ENCODE measurements around the gene OVOL1. TPM values are rescaled to one million over a fixed set of nuclear protein-coding genes. Genes with fewer than 3 reads are reported as not detected.

OVOL1 gene
- total and polyA plus RNA-seq, 2 donors (not counting 1 experiment from before 2014, with no cell fraction given), result 0.15 to 0.66 TPM

DNA sequence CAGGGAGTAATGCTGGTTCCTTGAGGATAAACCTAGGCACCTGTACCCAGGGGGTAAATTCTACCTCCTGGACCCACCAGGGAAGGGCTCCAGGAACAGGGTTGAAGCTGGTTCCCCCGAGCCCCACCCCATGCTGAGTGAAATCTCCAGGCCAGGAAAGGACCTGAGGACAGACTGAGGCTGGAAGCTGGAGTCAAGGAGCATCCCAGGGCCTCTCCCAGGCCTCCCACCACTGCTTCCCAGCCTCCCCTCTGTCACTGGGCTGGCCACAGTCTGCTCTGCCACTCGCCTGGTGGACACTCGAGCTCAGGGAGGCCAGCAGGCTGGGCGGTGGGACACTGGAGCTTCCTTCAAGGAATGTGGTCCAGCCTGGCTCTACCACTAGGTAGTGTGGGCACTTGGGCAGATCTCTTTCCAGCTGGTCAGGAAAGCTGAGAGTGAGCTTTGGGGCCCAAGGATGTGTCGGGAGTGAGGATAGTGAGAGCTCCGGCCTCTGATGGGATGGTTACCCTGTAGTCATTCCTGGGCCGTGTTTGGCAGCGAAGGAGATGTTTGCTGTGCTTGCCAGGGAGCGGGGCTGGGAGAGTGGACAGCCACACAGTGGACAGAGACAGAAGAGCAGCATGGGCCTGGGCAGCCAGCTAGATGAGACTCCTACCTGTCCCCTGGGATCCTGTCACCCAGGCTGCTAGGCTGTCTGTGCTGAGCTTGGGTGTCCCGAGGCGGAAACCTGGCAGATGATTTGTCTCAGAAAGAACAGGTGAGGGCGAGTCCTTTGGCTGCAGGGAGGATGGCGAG is 3.4 kb downstream of the OVOL1 start:
- Mint-ChIP-seq H3K4me1 (peaks cover 47% of the 10 kb centered on the region), H3K27ac (peak overlapping the region; percentile 32), H3K27me3 (peaks cover 6% of the 10 kb centered on the region), H3K4me3 (no peak overlapping the region), H3K9me3 (ENCODE audit: insufficient read depth) (no peaks in the 10 kb centered on the region)
- H4K20me1 ChIP-seq (ENCODE audit: control insufficient read depth, insufficient read depth, low read length, poor library complexity, severe bottlenecking), result no peaks in the 10 kb centered on the region
- H3K9ac ChIP-seq (ENCODE audit: low read length), result no peak overlapping the region
- H3K27me3 ChIP-seq (replicated peaks in 1 of 4; ENCODE audit: control extremely low read depth in 1 of 4, control insufficient read depth in 3 of 4, insufficient read depth in 4 of 4, low read length in 3 of 4), result peaks cover 0 to 62% (median 26%) of the 10 kb centered on the region in 4 experiments
- DNase-seq, result no peak
- TF ChIP-seq, protein P1, sequence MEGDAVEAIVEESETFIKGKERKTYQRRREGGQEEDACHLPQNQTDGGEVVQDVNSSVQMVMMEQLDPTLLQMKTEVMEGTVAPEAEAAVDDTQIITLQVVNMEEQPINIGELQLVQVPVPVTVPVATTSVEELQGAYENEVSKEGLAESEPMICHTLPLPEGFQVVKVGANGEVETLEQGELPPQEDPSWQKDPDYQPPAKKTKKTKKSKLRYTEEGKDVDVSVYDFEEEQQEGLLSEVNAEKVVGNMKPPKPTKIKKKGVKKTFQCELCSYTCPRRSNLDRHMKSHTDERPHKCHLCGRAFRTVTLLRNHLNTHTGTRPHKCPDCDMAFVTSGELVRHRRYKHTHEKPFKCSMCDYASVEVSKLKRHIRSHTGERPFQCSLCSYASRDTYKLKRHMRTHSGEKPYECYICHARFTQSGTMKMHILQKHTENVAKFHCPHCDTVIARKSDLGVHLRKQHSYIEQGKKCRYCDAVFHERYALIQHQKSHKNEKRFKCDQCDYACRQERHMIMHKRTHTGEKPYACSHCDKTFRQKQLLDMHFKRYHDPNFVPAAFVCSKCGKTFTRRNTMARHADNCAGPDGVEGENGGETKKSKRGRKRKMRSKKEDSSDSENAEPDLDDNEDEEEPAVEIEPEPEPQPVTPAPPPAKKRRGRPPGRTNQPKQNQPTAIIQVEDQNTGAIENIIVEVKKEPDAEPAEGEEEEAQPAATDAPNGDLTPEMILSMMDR (IDR thresholded peaks at IDR 0.05), result no peak
- no peak for TF ChIP-seq EZH2 (IDR thresholded peaks at IDR 0.05; ENCODE audit: borderline replicate concordance, insufficient read depth, low read depth, low read length, poor library complexity, severe bottlenecking)
- H2AFZ ChIP-seq (ENCODE audit: insufficient read depth, low read depth, low read length, poor library complexity, severe bottlenecking), result no peak overlapping the region
- H3K27ac ChIP-seq (ENCODE audit: low read length in 2 of 2), result no peak overlapping the region
- H3K79me2 ChIP-seq (ENCODE audit: control insufficient read depth, insufficient read depth, low read length), result no peaks in the 10 kb centered on the region
- CTCF ChIA-PET, result interaction anchor here (0.6 to 7.2 kb wide), 5 partner anchors 10 to 782 kb away, joined by 4 to 48 read pairs (median 6); partner anchors contain the start of genes AP5B1 and KAT5
- POLR2A ChIA-PET, result interaction anchor here (2.3 kb wide), 1 partner anchor 10 kb away, joined by 9 read pairs; no protein-coding TSS in a partner anchor
- H3K4me1 ChIP-seq (ENCODE audit: control insufficient read depth in 2 of 2, insufficient read depth in 2 of 2, low read length in 2 of 2), result peaks cover 26 to 43% of the 10 kb centered on the region in 2 donors
- H3K9me3 ChIP-seq (ENCODE audit: control extremely low read depth in 1 of 3, control insufficient read depth in 2 of 3, insufficient read depth in 1 of 3, low read length in 2 of 3), result peaks cover 0 to 19% (median 0%) of the 10 kb centered on the region in 3 donors
- no peak for ATAC-seq (ENCODE audit: low read depth)
- no peak overlapping the region for H3K4me2 ChIP-seq (replicated peaks; ENCODE audit: low read depth, low read length, poor library complexity, severe bottlenecking)
- intact Hi-C loops (cut with micrococcal nuclease), result no loop called here
- H3K4me3 ChIP-seq (ENCODE audit: control extremely low read depth in 1 of 5, extremely low read depth in 1 of 5, insufficient read depth in 1 of 5, low read depth in 2 of 5, low read length in 4 of 5), result no peak overlapping the region
- H3K36me3 ChIP-seq (replicated peaks in 1 of 2; ENCODE audit: control extremely low read depth in 1 of 2, control insufficient read depth in 1 of 2, extremely low read depth in 1 of 2, insufficient read depth in 2 of 2, low read length in 1 of 2), result no peaks in the 10 kb centered on the region
- 92% methylated on average over 12 of the region's 13 CpGs for WGBS (ENCODE audit: insufficient coverage)
